BE2C (cell line): ENCODE data around the gene GTF3C1.

Source experiments
- DNase-seq: peaks from one replicate; pipeline ENCODE4 v3.0.0-alpha.2; 2020
- H3K27me3 ChIP-seq: fragments of 250-450 bp; sonication (Bioruptor Pico); 2 replicates; pipeline ENCODE4 v1.5.1; 2020; ENCODE audit warnings: mild to moderate bottlenecking
- H3K36me3 ChIP-seq: fragments of 250-450 bp; sonication (Bioruptor Pico); 2 replicates; pipeline ENCODE4 v1.5.1; 2020; ENCODE audit warnings: mild to moderate bottlenecking
- H3K4me1 ChIP-seq: fragments of 250-450 bp; sonication (Bioruptor Pico); 2 replicates; pipeline ENCODE4 v1.5.1; 2020
- H3K4me3 ChIP-seq: 2 replicates; pipeline ENCODE4 v1.5.1; 2011; ENCODE audit warnings: low read depth, low read length
- H3K9me3 ChIP-seq: fragments of 250-450 bp; sonication (Bioruptor Pico); 2 replicates; pipeline ENCODE4 v1.5.1; 2020
- CTCF ChIP-seq: IDR thresholded peaks from 2 replicates; pipeline ENCODE4 v1.5.1; 2012; ENCODE audit warnings: mild to moderate bottlenecking, low read depth, low read length

Gene GTF3C1

GRCh38 chr16:27430512-27430911 lies 119.2 kb downstream of the GTF3C1 start:
- Histone ChIP-seq H3K4me3 (no peak overlapping the region), H3K4me1 (no peaks in the 10 kb centered on the region), H3K36me3 (no peaks in the 10 kb centered on the region), H3K9me3 (no peaks in the 10 kb centered on the region), H3K27me3 (peaks cover 2% of the 10 kb centered on the region; the same call in 1 of the 2 replicates)
- no peak for DNase-seq
- TF ChIP-seq CTCF = no peak

- Histone ChIP-seq H3K27me3 (peaks cover 2% of the 10 kb centered on the region; the same call in 1 of the 2 replicates), H3K36me3 (no peaks in the 10 kb centered on the region), H3K4me3 (no peak overlapping the region), H3K4me1 (no peaks in the 10 kb centered on the region), H3K9me3 (no peaks in the 10 kb centered on the region)
- no peak for DNase-seq
- TF ChIP-seq CTCF = no peak
Measured at GRCh38 chr16:27429981-27430441, 119.7 kb downstream of the GTF3C1 start.

- H3K36me3 ChIP-seq = no peaks in the 10 kb centered on the region
- DNase-seq = no peak
- H3K9me3 ChIP-seq = no peaks in the 10 kb centered on the region
- no peak overlapping the region for H3K4me3 ChIP-seq
- H3K27me3 ChIP-seq = peaks cover 2% of the 10 kb centered on the region; the same call in 1 of the 2 replicates
- no peaks in the 10 kb centered on the region for H3K4me1 ChIP-seq
- no peak for TF ChIP-seq CTCF
Measured at GRCh38 chr16:27429330-27429871, 120.3 kb downstream of the GTF3C1 start.

- no peak overlapping the region for H3K4me3 ChIP-seq
Measured at GRCh38 chr16:27428026-27428785, 121.5 kb downstream of the GTF3C1 start.

GRCh38 chr16:27427538-27427937 lies 122.2 kb downstream of the GTF3C1 start:
- H3K4me1 ChIP-seq = no peaks in the 10 kb centered on the region
- TF ChIP-seq CTCF = no peak
- H3K4me3 ChIP-seq = no peak overlapping the region
- peaks cover 2% of the 10 kb centered on the region; the same call in 1 of the 2 replicates for H3K27me3 ChIP-seq
- DNase-seq = no peak
- no peaks in the 10 kb centered on the region for H3K9me3 ChIP-seq
- no peaks in the 10 kb centered on the region for H3K36me3 ChIP-seq

More at GRCh38 chr16:27428026-27428785, 121.5 kb downstream of the GTF3C1 start:
- Histone ChIP-seq H3K9me3 (no peaks in the 10 kb centered on the region), H3K36me3 (no peaks in the 10 kb centered on the region), H3K4me1 (no peaks in the 10 kb centered on the region), H3K27me3 (peaks cover 2% of the 10 kb centered on the region; the same call in 1 of the 2 replicates)
- TF ChIP-seq CTCF = no peak
- DNase-seq = no peak
